GM19099 (cell line): ENCODE results near the gene NACC2.
A peak's percentile ranks its signal among the peaks of the same experiment; 100 is the strongest.

Experiments
- POLR2A ChIP-seq: IDR thresholded peaks from 3 replicates; pipeline ENCODE4 v1.6.1; 2011; ENCODE audit warnings: low read depth; ENCODE audit not compliant: insufficient read length; ENCODE audit errors: extremely low read depth

NACC2 gene

DNA sequence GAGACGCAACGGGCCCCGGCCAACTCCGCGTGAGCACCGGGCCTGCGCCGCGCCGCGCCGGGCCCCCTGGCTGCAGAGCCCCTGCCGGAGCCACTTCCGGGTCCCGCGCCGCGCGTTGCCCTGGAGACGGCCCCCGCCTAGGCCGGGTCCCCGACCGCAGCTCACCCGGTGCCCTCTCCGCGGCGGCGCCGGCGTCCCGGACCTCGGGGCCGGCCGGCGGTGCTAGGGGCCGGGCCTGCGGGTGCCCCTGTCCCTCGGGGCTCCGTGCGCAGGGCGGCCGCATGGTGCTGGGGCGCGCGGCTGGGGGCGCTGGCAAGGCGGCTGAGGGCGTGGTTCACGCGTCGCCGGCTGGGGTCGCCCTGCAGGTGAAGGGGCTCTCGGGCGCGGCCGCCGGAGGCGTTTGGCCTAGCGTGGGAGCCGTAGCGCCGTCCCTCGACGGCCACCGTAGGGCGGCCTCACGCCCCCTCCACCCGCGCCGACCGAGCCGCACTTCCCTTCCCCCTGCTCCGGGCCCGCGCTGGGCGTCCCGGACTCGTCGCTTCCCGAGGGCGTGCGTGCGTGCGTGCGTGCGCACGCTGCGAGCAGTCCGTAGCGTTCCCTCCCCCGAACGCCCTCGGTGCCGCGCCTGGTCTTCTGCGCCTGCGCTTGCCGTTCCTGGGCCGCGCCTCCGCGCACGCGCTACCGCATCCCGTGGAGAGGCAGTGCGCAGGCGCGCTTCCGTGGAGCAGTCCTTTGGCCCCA lies 23.4 kb upstream of the NACC2 start, which contains the start of gene TMEM250:
TMEM250 (minus strand) TSS at position 556 of the 741 bp plus-strand sequence. CDS start 1,975 bp downstream, outside the sequence.
- TF ChIP-seq POLR2A, result peak; percentile 79

DNA sequence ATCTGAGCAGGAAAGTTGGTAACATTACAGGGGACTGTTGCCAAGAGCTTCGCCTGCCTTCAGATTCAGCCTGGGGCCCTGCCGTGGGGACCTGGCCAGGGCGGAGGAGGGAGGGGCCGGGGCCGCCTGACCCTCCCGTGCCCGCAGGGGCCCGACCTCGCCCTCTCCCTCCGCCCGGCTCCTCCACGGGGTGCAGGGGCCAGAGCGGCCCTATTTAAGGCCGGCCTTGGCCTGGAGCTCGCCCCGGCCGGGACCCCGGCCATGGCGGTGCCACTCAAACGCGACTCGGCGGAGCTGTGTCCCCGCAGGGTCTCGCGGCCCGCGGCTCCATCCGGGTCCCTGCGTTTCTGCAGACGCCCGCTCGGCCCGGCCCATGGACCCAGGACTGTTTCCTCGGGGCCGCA lies 22.8 kb upstream of the NACC2 start:
- no peak for TF ChIP-seq POLR2A

DNA sequence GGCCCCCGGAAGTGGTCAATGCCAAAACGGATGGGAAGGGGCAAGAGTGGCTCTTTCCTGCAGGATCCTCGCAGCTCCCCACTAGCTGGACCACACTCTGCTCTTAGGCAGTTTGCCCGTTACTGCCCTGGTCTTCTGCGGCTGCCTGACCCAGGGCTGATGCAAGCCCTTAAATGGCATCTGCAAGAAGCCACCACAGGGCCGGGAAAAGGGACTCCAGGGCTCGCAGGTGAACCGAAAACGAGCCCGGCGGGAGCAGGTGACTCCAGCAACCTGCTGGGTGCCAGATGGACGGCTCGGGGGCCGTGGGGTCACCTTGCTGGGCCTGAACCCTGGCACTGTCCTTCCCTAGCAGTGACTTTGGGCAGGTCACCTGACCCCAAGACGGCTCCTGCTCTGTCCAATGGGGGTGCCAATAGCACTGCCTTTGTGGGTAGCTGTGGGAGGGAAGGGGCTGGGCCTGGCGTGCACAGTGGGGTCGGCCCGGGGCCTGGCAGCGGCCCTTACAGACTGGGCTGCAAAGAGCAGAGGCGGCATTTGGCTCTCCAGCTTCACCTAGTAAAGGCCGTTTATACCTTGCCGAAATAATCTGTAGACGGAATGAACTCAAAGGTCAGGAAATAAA lies 22.3 kb upstream of the NACC2 start:
- no peak for TF ChIP-seq POLR2A

DNA sequence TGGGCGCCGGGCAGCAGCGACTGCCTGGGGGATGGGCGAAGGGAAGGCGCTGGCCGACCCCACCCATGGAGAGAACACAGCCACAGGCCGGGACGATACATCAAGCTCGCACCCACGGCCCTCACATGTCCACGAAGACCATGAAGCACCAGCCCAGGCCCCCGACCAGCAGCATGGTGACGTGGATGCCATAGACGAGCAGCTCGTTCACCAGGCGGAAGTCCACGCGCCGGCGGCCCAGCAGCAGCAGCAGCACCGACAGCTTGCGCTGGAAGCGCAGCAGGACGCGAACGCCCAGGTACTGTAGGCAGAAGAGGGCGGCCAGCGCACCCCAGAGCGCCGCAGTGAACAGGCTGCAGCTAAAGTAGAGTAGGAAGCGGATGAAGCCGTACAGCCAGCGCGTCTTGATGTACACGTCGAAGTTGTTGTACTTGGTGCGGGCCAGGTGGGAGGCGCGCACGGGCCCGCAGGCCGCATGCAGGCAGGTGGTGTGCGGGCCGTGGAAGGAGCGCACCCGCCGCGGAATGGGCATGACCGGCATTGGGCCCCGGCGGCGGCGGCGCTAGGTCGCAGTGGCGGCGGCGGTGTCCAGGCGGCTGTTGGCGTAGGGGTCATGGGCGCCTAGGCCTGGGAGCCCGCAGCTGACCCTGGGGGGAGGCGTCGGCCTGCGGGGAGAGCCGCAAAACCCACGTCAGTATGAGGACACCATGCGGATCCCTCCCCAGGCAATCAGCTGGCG lies 21.4 kb upstream of the NACC2 start:
- no peak for TF ChIP-seq POLR2A

DNA sequence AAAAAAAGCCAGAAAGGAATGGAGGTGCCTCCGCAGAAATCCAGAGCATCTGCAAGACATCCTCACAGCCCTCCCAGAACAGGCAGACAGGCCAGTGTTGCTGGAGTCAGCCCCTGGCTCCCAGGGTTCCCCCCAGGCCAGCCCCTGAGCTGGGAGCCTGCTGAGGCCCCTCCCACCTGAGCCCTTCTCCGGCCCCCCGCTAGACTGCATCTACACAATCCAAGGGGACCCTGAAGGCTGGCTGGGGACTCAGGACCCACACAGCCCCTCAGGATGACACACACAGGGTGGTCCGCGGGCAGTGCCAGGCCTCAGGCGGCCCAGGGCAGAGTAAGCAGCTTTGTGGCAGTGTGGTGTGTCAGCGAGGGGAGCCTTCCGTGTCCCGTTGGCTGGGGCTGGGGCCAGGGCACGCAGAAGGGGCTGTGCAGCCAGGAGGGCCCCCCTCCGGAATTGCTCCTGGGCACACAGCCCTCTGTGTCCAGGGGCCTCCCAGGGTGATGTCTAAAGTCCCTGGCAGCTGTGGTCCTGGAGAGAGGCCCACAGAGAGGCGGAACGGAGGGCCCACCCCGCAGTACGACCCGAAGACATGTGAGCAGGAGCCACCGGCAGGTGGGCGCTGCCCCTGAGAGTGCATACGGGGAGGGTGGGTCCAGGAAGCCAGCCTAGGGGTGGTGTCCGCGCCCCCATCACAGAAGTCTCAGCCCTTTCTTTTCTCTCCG lies 20.7 kb upstream of the NACC2 start:
- TF ChIP-seq POLR2A, result no peak

DNA sequence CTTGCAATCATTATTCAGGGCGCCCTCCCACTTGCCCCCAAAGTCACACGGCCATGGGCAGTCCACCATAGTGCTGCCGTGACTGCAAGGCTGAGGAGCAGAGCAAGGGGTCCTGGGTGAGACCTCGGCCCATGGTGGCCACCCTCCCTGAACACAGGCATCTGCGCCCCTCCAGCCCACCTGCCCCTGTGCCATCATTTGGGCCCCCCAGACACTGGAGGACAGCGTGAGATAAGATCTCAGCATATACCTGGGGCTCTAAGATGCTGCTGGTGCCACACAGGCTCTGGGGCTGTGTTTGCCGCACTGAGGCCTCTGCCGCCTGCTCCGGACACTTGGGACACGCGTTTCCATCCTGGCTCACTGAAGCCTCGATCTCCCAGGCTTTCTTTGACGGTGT lies 20.1 kb upstream of the NACC2 start:
- TF ChIP-seq POLR2A, result no peak

DNA sequence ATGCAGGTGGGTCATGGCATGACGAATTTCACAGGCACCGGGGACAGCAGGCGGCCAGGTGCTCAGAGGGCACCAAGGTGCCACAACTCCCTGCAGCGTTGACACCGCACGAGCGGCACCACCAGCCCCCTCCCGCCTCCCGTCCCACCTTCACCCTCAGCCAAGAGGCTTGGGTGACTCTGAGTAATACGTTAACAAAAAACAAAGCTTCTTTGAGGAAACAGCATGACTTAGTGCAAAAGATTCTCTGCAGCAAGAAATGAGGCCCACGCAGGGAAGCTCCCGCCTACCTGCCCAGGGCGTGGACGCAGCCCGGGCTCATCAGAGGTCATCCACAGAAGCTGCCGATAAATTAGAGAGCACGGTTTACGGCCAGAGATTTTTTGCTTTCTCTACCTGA lies 19.5 kb upstream of the NACC2 start:
- no peak for TF ChIP-seq POLR2A

DNA sequence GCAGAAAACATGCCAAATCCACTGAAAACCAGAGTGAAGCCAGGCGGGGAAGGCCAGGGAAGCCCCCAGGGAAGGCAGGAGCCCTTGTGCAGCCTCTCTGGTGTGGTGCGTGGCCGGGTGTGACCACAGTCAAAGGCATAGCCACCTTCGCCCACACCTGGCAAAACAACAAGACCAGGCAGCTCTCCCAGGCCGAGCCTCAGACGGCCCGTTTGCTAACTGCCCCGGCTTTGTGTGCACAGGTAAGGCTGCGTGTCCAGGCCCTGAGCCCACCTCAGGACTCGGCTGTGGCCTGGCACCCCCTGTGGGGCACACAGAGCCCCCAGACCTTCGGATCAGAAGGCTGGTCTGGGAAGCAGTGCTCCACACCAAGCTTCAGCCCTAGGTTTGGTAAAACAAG lies 17.5 kb upstream of the NACC2 start:
- TF ChIP-seq POLR2A, result peak; percentile 19

DNA sequence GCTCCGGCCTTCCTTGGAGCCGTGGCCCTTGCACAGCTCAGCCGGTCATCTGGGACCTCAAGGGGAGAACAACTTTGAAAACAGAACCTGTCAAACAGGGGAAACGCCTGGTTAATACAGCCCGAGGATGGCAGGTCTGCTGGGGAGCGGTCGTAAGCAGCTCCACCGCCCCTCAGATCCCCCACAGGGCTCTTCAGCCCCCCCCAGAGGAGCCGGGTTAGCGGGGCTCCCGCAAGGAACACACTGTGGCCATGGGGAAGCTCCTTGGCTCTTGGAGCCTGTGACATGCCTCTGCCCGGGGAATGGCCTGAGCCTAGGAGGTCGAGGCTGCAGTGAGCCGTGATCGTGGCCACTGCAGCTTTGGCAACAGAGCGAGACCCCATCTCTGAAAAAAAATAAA lies 16.8 kb upstream of the NACC2 start:
- TF ChIP-seq POLR2A, result no peak

DNA sequence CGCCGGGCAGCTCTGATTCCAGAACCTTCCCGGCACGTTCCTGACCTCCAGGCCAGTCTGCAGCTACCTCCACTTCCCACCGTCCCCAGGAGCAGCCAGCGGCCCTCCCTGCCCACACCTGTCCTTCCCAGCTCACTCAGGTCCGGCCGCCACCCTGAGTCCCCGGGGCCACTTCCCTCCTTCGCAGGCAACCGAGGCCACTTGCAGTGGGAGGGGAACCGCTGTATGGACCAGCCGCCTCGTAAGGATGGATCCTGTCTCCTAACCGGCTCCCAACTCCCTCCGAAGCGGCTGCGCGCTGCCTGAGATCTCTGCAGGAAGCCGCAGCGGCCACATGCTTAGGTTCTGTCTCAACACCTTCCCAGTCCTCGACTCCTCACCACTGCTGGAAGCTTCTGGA lies 16.1 kb upstream of the NACC2 start:
- no peak for TF ChIP-seq POLR2A

DNA sequence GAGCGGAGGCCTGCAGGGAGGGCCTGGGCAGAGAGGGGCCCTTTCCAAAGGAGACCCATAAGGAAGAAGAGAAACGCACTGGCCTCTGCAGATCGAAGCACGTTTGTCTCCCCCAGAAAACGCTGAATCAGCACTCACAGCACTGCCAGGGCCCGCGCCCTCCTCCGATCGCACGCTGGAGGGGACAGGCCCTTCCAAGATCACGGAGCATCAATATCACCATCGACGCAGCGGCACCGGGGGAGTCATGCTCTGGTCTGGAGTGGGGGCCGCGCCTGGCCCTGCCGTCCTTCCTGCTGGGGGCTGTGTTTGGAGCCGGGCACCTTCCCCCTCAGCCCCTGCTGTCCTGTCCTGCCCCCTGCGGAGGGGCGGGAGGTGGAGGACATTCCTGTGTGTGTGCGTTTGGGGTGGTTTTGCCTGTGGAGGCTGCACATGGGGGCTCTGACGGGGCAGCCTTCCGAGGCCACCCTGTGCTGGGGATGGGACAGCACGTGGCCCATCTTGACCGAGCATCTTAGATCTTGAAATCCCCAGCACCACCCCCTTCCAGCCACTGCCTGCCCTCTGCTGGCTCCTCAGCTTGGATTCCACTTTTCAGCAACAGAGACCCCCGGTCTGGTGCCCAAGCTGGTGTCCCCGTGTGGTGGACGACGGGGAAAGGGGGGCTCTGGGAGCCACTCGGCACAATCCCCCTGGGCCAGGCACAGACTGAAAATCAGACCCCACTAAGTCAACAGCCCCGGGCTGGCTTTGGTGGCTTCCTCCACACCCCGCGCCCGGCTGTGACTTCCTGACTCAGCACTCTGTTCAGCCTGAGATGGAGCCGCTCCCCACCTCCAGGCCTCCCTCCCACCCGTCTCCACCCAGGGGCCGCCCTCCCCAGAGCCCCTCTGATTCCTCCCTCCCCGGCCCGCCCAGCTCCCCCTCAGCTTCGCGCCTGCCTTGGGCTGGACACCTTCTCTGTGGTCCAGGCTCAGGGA lies 15.3 kb upstream of the NACC2 start:
- TF ChIP-seq POLR2A, result peak; percentile 28

DNA sequence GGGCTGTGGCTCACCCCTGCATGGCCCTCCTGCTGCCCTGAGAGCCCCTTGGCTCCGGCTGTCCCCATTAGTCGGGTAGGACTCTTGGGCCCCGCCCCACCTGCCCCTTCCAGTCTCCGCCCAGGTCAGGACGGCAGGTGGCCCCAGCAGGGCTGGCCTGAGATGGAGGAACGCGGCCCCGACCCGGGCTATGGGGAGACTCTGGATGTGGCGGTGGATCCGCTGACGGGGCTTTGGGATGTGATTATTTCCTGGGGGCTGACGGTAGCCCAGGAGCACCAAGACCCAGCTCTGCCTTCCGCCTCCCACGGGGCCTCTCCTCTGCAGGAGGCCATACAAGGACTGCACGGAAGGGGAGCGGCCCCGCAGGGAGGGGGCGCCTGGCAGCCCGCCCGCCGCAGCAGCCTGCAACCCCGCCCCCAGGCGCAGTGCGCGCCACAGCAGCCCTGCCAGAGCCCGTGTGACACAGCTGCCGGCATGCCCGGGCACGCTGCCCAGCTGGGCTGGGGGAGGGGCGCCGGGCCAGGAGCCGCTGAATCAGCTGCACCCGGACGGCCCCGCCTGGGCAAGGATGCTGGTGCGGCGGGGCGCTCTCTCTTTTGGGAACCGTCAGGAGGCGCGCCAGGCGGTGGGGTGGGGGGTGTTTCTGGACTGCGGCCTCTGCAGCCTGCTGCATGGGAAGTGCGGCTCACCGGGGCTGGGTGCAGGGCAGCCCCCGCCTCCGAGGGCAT lies 14.4 kb upstream of the NACC2 start:
- TF ChIP-seq POLR2A, result peak; percentile 77

DNA sequence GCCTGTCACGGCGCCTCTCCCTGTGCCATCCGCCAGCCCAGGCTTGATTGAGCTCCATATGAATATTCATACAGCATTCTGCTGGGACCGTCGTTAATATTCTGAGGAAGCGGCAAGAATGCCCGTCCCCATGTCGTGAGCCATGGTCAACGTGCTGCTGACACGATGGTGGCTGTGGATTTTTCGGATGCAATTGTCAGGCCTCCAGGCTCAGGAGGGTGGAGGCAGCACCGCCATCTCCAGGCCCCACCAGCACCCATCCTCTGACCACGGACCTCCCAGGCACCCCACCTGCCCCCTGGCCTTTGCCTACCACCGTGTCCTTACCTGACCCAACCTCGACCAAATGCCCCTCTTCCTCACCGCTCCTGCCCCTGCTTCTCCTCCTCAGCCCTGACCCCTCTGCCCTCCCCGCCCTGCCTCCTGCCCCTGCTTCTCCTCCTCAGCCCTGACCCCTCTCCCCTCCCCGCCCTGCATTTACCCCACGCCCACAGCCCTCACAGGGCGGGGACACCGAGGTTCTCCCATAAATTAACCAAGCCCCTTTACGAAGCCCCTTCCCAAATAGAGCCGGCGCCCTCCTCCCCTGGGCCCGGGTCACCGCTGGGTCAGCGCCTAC lies 13.7 kb upstream of the NACC2 start:
- TF ChIP-seq POLR2A, result no peak
